HepG2 (cell line): ENCODE results near the gene CSTPP1. TPM values are rescaled to one million over a fixed set of nuclear protein-coding genes. Genes with fewer than 3 reads are reported as not detected.

Source experiments
- ATAC-seq: fragments of 200-7000 bp; cut with Tn5 transposase; 3 replicates; pipeline ENCODE4 v1.9.1; 2020; ENCODE audit warnings: mild to moderate bottlenecking, moderate library complexity
- BruUV-seq: library from RNA; stranded (reverse); fragments of 400-500 nt; replicated peaks from 2 replicates; lab custom pipeline; 2021; lab: Mats Ljungman, UMichigan
- CTCF ChIA-PET: fragments of 300-600 bp; formaldehyde crosslinking; extraction: SDS; loops from one replicate; lab custom pipeline; 2021; ENCODE audit warnings: low total read pairs, inconsistent platforms, low intra/inter-chr PET ratio; lab: Yijun Ruan, JAX
- POLR2A ChIA-PET: fragments of 350-600 bp; sonication (Branson Sonifier 250); formaldehyde crosslinking; loops from one replicate; lab custom pipeline; 2020; ENCODE audit warnings: antibody characterized with exemption, inconsistent platforms; lab: Yijun Ruan, JAX
- DNase-seq: peaks from one replicate; pipeline ENCODE4 v3.0.0-alpha.2; 2015; ENCODE audit warnings: low spot score
- FAIRE-seq: peaks from 3 replicates; lab custom pipeline; 2011; peaks lifted over from hg19 to GRCh38; lab: Jason Lieb, UNC
- H2AFZ ChIP-seq: one replicate; pipeline ENCODE4 v1.6.1; 2011; ENCODE audit warnings: low read length, inconsistent platforms
- H3K27ac ChIP-seq: fragments of 300-600 bp; 3 replicates; pipeline ENCODE4 v1.8.0; 2011; ENCODE audit warnings: mixed run types, mild to moderate bottlenecking, mixed read lengths, low read length, inconsistent platforms; ENCODE audit not compliant: insufficient read depth; ENCODE audit errors: extremely low read length
- H3K27me3 ChIP-seq, 2 experiments: fragments of 200-600 bp in 1 of 2; 2 replicates in 1 of 2; 3 replicates in 1 of 2; pipeline versions ENCODE4 v1.6.0 to v1.8.0; 2011; ENCODE audit warnings: low read length in 2 of 2, mild to moderate bottlenecking in 2 of 2, moderate library complexity in 2 of 2, inconsistent platforms in 1 of 2; ENCODE audit not compliant: insufficient read depth in 2 of 2, control insufficient read depth in 1 of 2
- H3K36me3 ChIP-seq, 2 experiments: fragments of 200-600 bp in 1 of 2; replicated peaks in 1 of 2; 2 replicates in 1 of 2; 3 replicates in 1 of 2; pipeline versions ENCODE4 v1.5.1 to v1.8.0; 2011; ENCODE audit warnings: low read length in 2 of 2, inconsistent platforms in 1 of 2; ENCODE audit not compliant: insufficient read depth in 2 of 2, control insufficient read depth in 1 of 2
- H3K4me1 ChIP-seq: 2 replicates; pipeline ENCODE4 v1.5.1; 2012; ENCODE audit warnings: low read length, inconsistent platforms; ENCODE audit not compliant: insufficient read depth
- H3K4me2 ChIP-seq: 2 replicates; pipeline ENCODE4 v1.6.0; 2011; ENCODE audit warnings: low read depth, low read length, inconsistent platforms
- H3K4me3 ChIP-seq, 3 experiments: fragments of 200-600 bp in 1 of 3; sonication (generic), shearing (Covaris generic) in 1 of 3; replicated peaks in 1 of 3; 2 replicates each; pipeline ENCODE4 v1.5.1; 2011 to 2016; ENCODE audit warnings: low read length in 3 of 3, inconsistent platforms in 2 of 3, low read depth in 2 of 3, mild to moderate bottlenecking in 2 of 3, control low read depth in 1 of 3, mixed read lengths in 1 of 3; ENCODE audit not compliant: insufficient read depth in 1 of 3
- H3K79me2 ChIP-seq: one replicate; pipeline ENCODE4 v1.6.1; 2011; ENCODE audit warnings: low read length, inconsistent platforms; ENCODE audit not compliant: insufficient read depth
- H3K9ac ChIP-seq: 2 replicates; pipeline ENCODE4 v1.6.0; 2011; ENCODE audit warnings: mild to moderate bottlenecking, low read depth, low read length, inconsistent platforms; ENCODE audit not compliant: insufficient read depth
- H3K9me3 ChIP-seq: 2 replicates; pipeline ENCODE4 v1.5.1; 2012; ENCODE audit warnings: mild to moderate bottlenecking, low read length
- H4K20me1 ChIP-seq: 2 replicates; pipeline ENCODE4 v1.6.0; 2011; ENCODE audit warnings: inconsistent platforms, mild to moderate bottlenecking, low read length, moderate library complexity; ENCODE audit not compliant: insufficient read depth
- EHMT2 ChIP-seq: fragments of 200-600 bp; sonication (generic); IDR thresholded peaks from 2 replicates; pipeline ENCODE4 v1.7.0; 2017; ENCODE audit warnings: antibody characterized with exemption, low read depth, low read length, borderline replicate concordance
- IKZF4 ChIP-seq: sonication (generic); formaldehyde crosslinking; IDR thresholded peaks from 2 replicates; pipeline ENCODE4 v1.5.1; 2020; ENCODE audit warnings: borderline replicate concordance, mild to moderate bottlenecking, low read depth, missing genetic modification reagents; ENCODE audit errors: not compliant biosample characterization
- MED13 ChIP-seq: sonication (generic); formaldehyde crosslinking; IDR thresholded peaks from 2 replicates; pipeline ENCODE4 v1.5.0; 2020; ENCODE audit warnings: missing genetic modification reagents
- PAXIP1 ChIP-seq: sonication (generic); formaldehyde crosslinking; conservative IDR thresholded peaks from 2 replicates; pipeline ENCODE4 v1.4.0; 2020; ENCODE audit warnings: mild to moderate bottlenecking, missing genetic modification reagents, moderate library complexity
- RCOR2 ChIP-seq: IDR thresholded peaks from 2 replicates; pipeline ENCODE4 v1.6.1; 2016; ENCODE audit warnings: missing biosample characterization, missing genetic modification reagents
- ZBTB2 ChIP-seq: sonication (generic); formaldehyde crosslinking; IDR thresholded peaks from 2 replicates; pipeline ENCODE4 v1.8.0; 2022; ENCODE audit warnings: low read depth, missing genetic modification reagents
- ZBTB39 ChIP-seq: sonication (generic); formaldehyde crosslinking; IDR thresholded peaks from 2 replicates; pipeline ENCODE4 v1.5.0; 2020; ENCODE audit warnings: missing genetic modification reagents
- ZNF17 ChIP-seq: sonication (generic); formaldehyde crosslinking; IDR thresholded peaks from 2 replicates; pipeline ENCODE4 v1.5.0; 2020; ENCODE audit warnings: mild to moderate bottlenecking, missing genetic modification reagents
- ZNF468 ChIP-seq: sonication (generic); formaldehyde crosslinking; IDR thresholded peaks from 2 replicates; pipeline ENCODE4 v1.8.0; 2022; ENCODE audit warnings: mild to moderate bottlenecking, moderate library complexity, missing genetic modification reagents
- ZNF484 ChIP-seq: sonication (generic); formaldehyde crosslinking; IDR thresholded peaks from 2 replicates; pipeline ENCODE4 v1.5.1; 2020; ENCODE audit warnings: mild to moderate bottlenecking, low read depth, missing genetic modification reagents, borderline replicate concordance
- ZNF558 ChIP-seq: sonication (generic); formaldehyde crosslinking; IDR thresholded peaks from 2 replicates; pipeline ENCODE4 v1.9.0; 2022; ENCODE audit warnings: mild to moderate bottlenecking, missing genetic modification reagents, borderline replicate concordance
- ZNF564 ChIP-seq: sonication (generic); formaldehyde crosslinking; IDR thresholded peaks from 2 replicates; pipeline ENCODE4 v1.8.1; 2023; ENCODE audit warnings: mild to moderate bottlenecking, missing genetic modification reagents
- ZNF580 ChIP-seq: IDR thresholded peaks from 2 replicates; pipeline ENCODE4 v1.6.1; 2016; ENCODE audit warnings: low read depth, borderline replicate concordance
- ZNF749 ChIP-seq: sonication (generic); formaldehyde crosslinking; IDR thresholded peaks from 2 replicates; pipeline ENCODE4 v1.8.0; 2022; ENCODE audit warnings: mild to moderate bottlenecking, missing genetic modification reagents, moderate library complexity, borderline replicate concordance
- ZSCAN22 ChIP-seq: sonication (generic); formaldehyde crosslinking; IDR thresholded peaks from 2 replicates; pipeline ENCODE4 v1.4.0; 2020; ENCODE audit warnings: mild to moderate bottlenecking, missing genetic modification reagents
- WGBS: methylation state at CpG from one replicate; pipeline ENCODE4 v1.1.6; 2017; ENCODE audit warnings: low lambda C conversion rate; 5-methylcytosine and 5-hydroxymethylcytosine counted together
- in situ Hi-C: cut with HindIII; loops from 2 replicates; pipeline ENCODE4 v1.10.0; 2017; ENCODE audit warnings: low pct_unique_long_range_greater_than_20kb; ENCODE audit not compliant: extremely low pct_ligation_motif_present
- intact Hi-C: fragments of 100-400 bp; cut with micrococcal nuclease; formaldehyde crosslinking; loops from one replicate; pipeline ENCODE4 v1.10.0; 2022; ENCODE audit not compliant: unreplicated experiment
- polyA plus RNA-seq, 8 experiments: library from polyadenylated mRNA; depleted of rRNA in 3 of 8; stranded (reverse) in 7 of 8; unstranded in 1 of 8; fragments of >200 nt; fragmentation: Illumina TruSeq in 4 of 8; extraction: Trizol in 4 of 8; gene quantifications; 2 replicates each; pipeline versions ENCODE4 v1.2.1 to v1.2.3, GENCODE V29; 2011 to 2016; ENCODE audit warnings: low read depth in 4 of 8, missing spikeins in 1 of 8, mixed read lengths in 1 of 8; ENCODE audit not compliant: insufficient read depth in 1 of 8
- total RNA-seq, 5 experiments: library from RNA; depleted of rRNA; stranded (reverse); fragments of >200 nt; fragmentation: Illumina TruSeq; extraction: Trizol; gene quantifications; 2 replicates each; pipeline ENCODE4 v1.2.3, GENCODE V29; 2016; ENCODE audit warnings: low read depth in 1 of 5

The CSTPP1 gene
- total and polyA plus RNA-seq, 2 of the 13 experiments (the other 11 are each of a cell fraction or from before 2014, with no cell fraction given): 12.3 to 14.6 TPM

- peak overlapping the region; percentile 98 for H3K27ac ChIP-seq
- peak overlapping the region; percentile 70 to 86 (median 77) for H3K4me3 ChIP-seq
- H3K4me2 ChIP-seq: peak overlapping the region; percentile 86
- H2AFZ ChIP-seq: no peak overlapping the region
- ATAC-seq: peak; percentile 37
- BruUV-seq: no TSS peak
- WGBS: 0% methylated on average over 5 of the region's 50 CpGs
- ChIA-PET CTCF (no interaction called here), POLR2A (interaction anchor here (0.9 to 9.2 kb wide), 22 partner anchors 9 to 268 kb away, joined by 3 to 247 read pairs (median 6); partner anchors contain the start of genes ACP2, DDB2, MADD and NR1H3)
- peak overlapping the region; percentile 94 for H3K9ac ChIP-seq
- intact Hi-C loops: loop anchor here (2.0 kb wide), 1 partner anchor 69 kb away; no protein-coding TSS in a partner anchor
- in situ Hi-C loops: no loop called here
- DNase-seq: peak; percentile 86
- H3K27me3 ChIP-seq: no peaks in the 10 kb centered on the region
- no peaks in the 10 kb centered on the region for H4K20me1 ChIP-seq
- peaks cover 25% of the 10 kb centered on the region for H3K79me2 ChIP-seq
- H3K36me3 ChIP-seq: peaks cover 9 to 10% of the 10 kb centered on the region in 2 experiments; a peak in 4 of 5 replicates
- H3K4me1 ChIP-seq: peaks cover 54% of the 10 kb centered on the region
- no peak for FAIRE-seq
- H3K9me3 ChIP-seq: no peaks in the 10 kb centered on the region
- peak; percentile 38; the same call in 1 of the 2 replicates for TF ChIP-seq ZNF558 (CRISPR knock-in tag)
- no peak for TF ChIP-seq EHMT2
- TF ChIP-seq ZNF564 (CRISPR knock-in tag): no peak; the same call in 1 of the 2 replicates
- no peak for TF ChIP-seq IKZF4
- TF ChIP-seq RCOR2 (CRISPR knock-in tag): no peak
- TF ChIP-seq ZNF484 (CRISPR knock-in tag): no peak
- TF ChIP-seq ZNF580: no peak; the same call in 1 of the 2 replicates
- TF ChIP-seq MED13: 0 out of 2 replicates have a peak, but pooled peaks have one; percentile 38
- no peak for TF ChIP-seq ZNF749 (CRISPR knock-in tag)
- no peak for TF ChIP-seq ZBTB39 (CRISPR knock-in tag)
- no peak for TF ChIP-seq ZBTB2 (CRISPR knock-in tag)
- TF ChIP-seq ZNF17 (CRISPR knock-in tag): no peak
- TF ChIP-seq PAXIP1 (CRISPR knock-in tag): no peak
- TF ChIP-seq ZNF468: no peak
- TF ChIP-seq ZSCAN22 (CRISPR knock-in tag): no peak
Observed at GRCh38 chr11:47185305-47186075, 248.9 kb downstream of the CSTPP1 start.
